ENCODE measurements around the gene RNF32. TPM values are rescaled to one million over a fixed set of nuclear protein-coding genes. Genes with fewer than 3 reads are reported as not detected.

Gene RNF32
- polyA plus RNA-seq, 3 donors: 0.03 to 0.13 TPM; not detected in 1

- no peak overlapping the region for H3K4me3 ChIP-seq (replicated peaks in 1 of 3; ENCODE audit: low read depth in 2 of 3, low read length in 3 of 3)
- H3K4me1 ChIP-seq (ENCODE audit: control insufficient read depth in 1 of 2, insufficient read depth in 2 of 2, low read length in 2 of 2): no peaks in the 10 kb centered on the region
- Mint-ChIP-seq H3K27ac (no peak overlapping the region), H3K9me3 (peaks cover 23 to 52% (median 35%) of the 10 kb centered on the region in 7 donors), H3K27me3 (ENCODE audit: low read depth in 3 of 3) (peaks cover 0 to 2% (median 1%) of the 10 kb centered on the region in 3 donors), H3K4me1 (peaks cover 5% of the 10 kb centered on the region), H3K4me3 (no peak overlapping the region), H3K36me3 (peaks cover 46 to 49% of the 10 kb centered on the region in 2 donors)
- peaks cover 14 to 27% of the 10 kb centered on the region in 2 donors for H3K9me3 ChIP-seq (replicated peaks in 1 of 2; ENCODE audit: control insufficient read depth in 1 of 2, insufficient read depth in 1 of 2, low read length in 2 of 2)
- no peak overlapping the region for H3K4me2 ChIP-seq (replicated peaks; ENCODE audit: extremely low read depth, low read length, poor library complexity, severe bottlenecking)
- H4K20me1 ChIP-seq (ENCODE audit: insufficient read depth, low read length): no peaks in the 10 kb centered on the region
- H3K79me2 ChIP-seq (ENCODE audit: insufficient read depth, low read length): no peaks in the 10 kb centered on the region
- intact Hi-C loops (cut with micrococcal nuclease): no loop called here
- H3K27ac ChIP-seq (ENCODE audit: low read depth in 1 of 2, low read length in 2 of 2): no peak overlapping the region
- DNase-seq: no peak
- H3K9ac ChIP-seq (ENCODE audit: insufficient read depth, low read length, poor library complexity, severe bottlenecking): no peak overlapping the region
- no peaks in the 10 kb centered on the region for H3K27me3 ChIP-seq (ENCODE audit: control insufficient read depth in 2 of 2, insufficient read depth in 2 of 2, low read length in 2 of 2)
- peaks cover 0 to 44% of the 10 kb centered on the region in 2 donors for H3K36me3 ChIP-seq (replicated peaks in 1 of 2; ENCODE audit: control insufficient read depth in 1 of 2, insufficient read depth in 2 of 2, low read length in 2 of 2)
- TF ChIP-seq, protein P1, sequence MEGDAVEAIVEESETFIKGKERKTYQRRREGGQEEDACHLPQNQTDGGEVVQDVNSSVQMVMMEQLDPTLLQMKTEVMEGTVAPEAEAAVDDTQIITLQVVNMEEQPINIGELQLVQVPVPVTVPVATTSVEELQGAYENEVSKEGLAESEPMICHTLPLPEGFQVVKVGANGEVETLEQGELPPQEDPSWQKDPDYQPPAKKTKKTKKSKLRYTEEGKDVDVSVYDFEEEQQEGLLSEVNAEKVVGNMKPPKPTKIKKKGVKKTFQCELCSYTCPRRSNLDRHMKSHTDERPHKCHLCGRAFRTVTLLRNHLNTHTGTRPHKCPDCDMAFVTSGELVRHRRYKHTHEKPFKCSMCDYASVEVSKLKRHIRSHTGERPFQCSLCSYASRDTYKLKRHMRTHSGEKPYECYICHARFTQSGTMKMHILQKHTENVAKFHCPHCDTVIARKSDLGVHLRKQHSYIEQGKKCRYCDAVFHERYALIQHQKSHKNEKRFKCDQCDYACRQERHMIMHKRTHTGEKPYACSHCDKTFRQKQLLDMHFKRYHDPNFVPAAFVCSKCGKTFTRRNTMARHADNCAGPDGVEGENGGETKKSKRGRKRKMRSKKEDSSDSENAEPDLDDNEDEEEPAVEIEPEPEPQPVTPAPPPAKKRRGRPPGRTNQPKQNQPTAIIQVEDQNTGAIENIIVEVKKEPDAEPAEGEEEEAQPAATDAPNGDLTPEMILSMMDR (IDR thresholded peaks at IDR 0.05): no peak
- no peak overlapping the region for H2AFZ ChIP-seq (ENCODE audit: insufficient read depth, low read depth, low read length, poor library complexity, severe bottlenecking)
These were observed 61.8 kb downstream of the RNF32 start for GRCh38 chr7:156702399-156702798.

- Histone ChIP-seq H3K27ac (ENCODE audit: low read depth in 1 of 2, low read length in 2 of 2) (no peak overlapping the region), H2AFZ (ENCODE audit: insufficient read depth, low read depth, low read length, poor library complexity, severe bottlenecking) (no peak overlapping the region), H3K4me1 (ENCODE audit: control insufficient read depth in 1 of 2, insufficient read depth in 2 of 2, low read length in 2 of 2) (no peaks in the 10 kb centered on the region), H3K79me2 (ENCODE audit: insufficient read depth, low read length) (no peaks in the 10 kb centered on the region), H3K9me3 (replicated peaks in 1 of 2; ENCODE audit: control insufficient read depth in 1 of 2, insufficient read depth in 1 of 2, low read length in 2 of 2) (peaks cover 6 to 19% of the 10 kb centered on the region in 2 donors), H3K27me3 (ENCODE audit: control insufficient read depth in 2 of 2, insufficient read depth in 2 of 2, low read length in 2 of 2) (no peaks in the 10 kb centered on the region), H4K20me1 (ENCODE audit: insufficient read depth, low read length) (no peaks in the 10 kb centered on the region), H3K4me2 (replicated peaks; ENCODE audit: extremely low read depth, low read length, poor library complexity, severe bottlenecking) (no peak overlapping the region), H3K4me3 (replicated peaks in 1 of 3; ENCODE audit: low read depth in 2 of 3, low read length in 3 of 3) (no peak overlapping the region), H3K9ac (ENCODE audit: insufficient read depth, low read length, poor library complexity, severe bottlenecking) (no peak overlapping the region), H3K36me3 (replicated peaks in 1 of 2; ENCODE audit: control insufficient read depth in 1 of 2, insufficient read depth in 2 of 2, low read length in 2 of 2) (peaks cover 0 to 39% of the 10 kb centered on the region in 2 donors)
- H3K4me3 Mint-ChIP-seq: no peak overlapping the region
- peak overlapping the region in 1 of 7 donors; percentile 4 for H3K27ac Mint-ChIP-seq
- peaks cover 19 to 45% (median 29%) of the 10 kb centered on the region in 7 donors for H3K9me3 Mint-ChIP-seq
- intact Hi-C loops (cut with micrococcal nuclease): no loop called here
- no peak for DNase-seq
- WGBS (ENCODE audit: insufficient coverage): 92% methylated on average over 4 of the region's 4 CpGs
- TF ChIP-seq, protein P1 (IDR thresholded peaks at IDR 0.05): no peak
- peaks cover 0 to 2% (median 1%) of the 10 kb centered on the region in 3 donors for H3K27me3 Mint-ChIP-seq (ENCODE audit: low read depth in 3 of 3)
- peaks cover 46 to 47% of the 10 kb centered on the region in 2 donors for H3K36me3 Mint-ChIP-seq
- peaks cover 5% of the 10 kb centered on the region for H3K4me1 Mint-ChIP-seq
These were observed 62.6 kb downstream of the RNF32 start for GRCh38 chr7:156703209-156703608.
